Astrocyte (in vitro differentiated cells and primary cell): Measurements from ENCODE around the gene HPRT1. TPM values are rescaled to one million over a fixed set of nuclear protein-coding genes. Genes with fewer than 3 reads are reported as not detected.

ENCODE experiments used
- DNase-seq: peaks from one replicate; pipeline ENCODE4 v3.0.0-alpha.2; 2010; ENCODE audit warnings: low read depth
- FAIRE-seq: peaks from 2 replicates; lab custom pipeline; 2011; peaks lifted over from hg19 to GRCh38; lab: Jason Lieb, UNC
- H2AFZ ChIP-seq: 2 replicates; pipeline ENCODE4 v1.6.0; 2012; ENCODE audit warnings: low read depth, low read length, inconsistent platforms
- H3K27ac ChIP-seq: 2 replicates; pipeline ENCODE4 v1.5.1; 2011; ENCODE audit warnings: low read depth, low read length, inconsistent platforms
- H3K27me3 ChIP-seq: 2 replicates; pipeline ENCODE4 v1.6.0; 2011; ENCODE audit warnings: low read length, inconsistent platforms; ENCODE audit not compliant: insufficient read depth
- H3K36me3 ChIP-seq: 2 replicates; pipeline ENCODE4 v1.5.1; 2011; ENCODE audit warnings: low read length, inconsistent platforms; ENCODE audit not compliant: insufficient read depth
- H3K4me1 ChIP-seq: 2 replicates; pipeline ENCODE4 v1.5.1; 2011; ENCODE audit warnings: low read length, inconsistent platforms; ENCODE audit not compliant: insufficient read depth
- H3K4me2 ChIP-seq: 2 replicates; pipeline ENCODE4 v1.6.0; 2012; ENCODE audit warnings: low read length, inconsistent platforms
- H3K4me3 ChIP-seq: 2 replicates; pipeline ENCODE4 v1.5.1; 2011; ENCODE audit warnings: low read depth, mild to moderate bottlenecking, low read length, inconsistent platforms; ENCODE audit not compliant: insufficient read depth
- H3K79me2 ChIP-seq: 2 replicates; pipeline ENCODE4 v1.6.0; 2012; ENCODE audit warnings: mild to moderate bottlenecking, low read length, inconsistent platforms; ENCODE audit not compliant: insufficient read depth
- H3K9ac ChIP-seq: 2 replicates; pipeline ENCODE4 v1.6.0; 2012; ENCODE audit warnings: mild to moderate bottlenecking, low read length, inconsistent platforms
- H3K9me3 ChIP-seq: 2 replicates; pipeline ENCODE4 v1.5.1; 2012; ENCODE audit warnings: low read depth, mild to moderate bottlenecking, low read length, inconsistent platforms; ENCODE audit not compliant: insufficient read depth
- H4K20me1 ChIP-seq: 2 replicates; pipeline ENCODE4 v1.6.0; 2012; ENCODE audit warnings: low read length, inconsistent platforms; ENCODE audit not compliant: insufficient read depth
- H3K27ac Mint-ChIP-seq: one replicate; pipeline ENCODE4 v1.8.0; 2021; ENCODE audit warnings: mild to moderate bottlenecking, mixed read lengths; ENCODE audit not compliant: unreplicated experiment
- H3K27me3 Mint-ChIP-seq: one replicate; pipeline ENCODE4 v1.8.0; 2021; ENCODE audit warnings: low read depth, mixed read lengths; ENCODE audit not compliant: unreplicated experiment
- H3K36me3 Mint-ChIP-seq: one replicate; pipeline ENCODE4 v1.8.0; 2021; ENCODE audit warnings: low read depth, mixed read lengths; ENCODE audit not compliant: unreplicated experiment
- H3K4me1 Mint-ChIP-seq: one replicate; pipeline ENCODE4 v1.8.0; 2021; ENCODE audit warnings: low read depth, mixed read lengths; ENCODE audit not compliant: unreplicated experiment
- H3K4me3 Mint-ChIP-seq: one replicate; pipeline ENCODE4 v1.8.0; 2021; ENCODE audit warnings: mild to moderate bottlenecking, moderate library complexity, mixed read lengths; ENCODE audit not compliant: unreplicated experiment
- H3K9me3 Mint-ChIP-seq: one replicate; pipeline ENCODE4 v1.8.0; 2021; ENCODE audit warnings: mild to moderate bottlenecking, mixed read lengths; ENCODE audit not compliant: unreplicated experiment
- CTCF ChIP-seq: IDR thresholded peaks from 2 replicates; pipeline ENCODE4 v1.5.1; 2011; ENCODE audit warnings: low read depth, mild to moderate bottlenecking, inconsistent platforms, low read length, moderate library complexity; ENCODE audit not compliant: insufficient read depth
- EZH2 ChIP-seq: IDR thresholded peaks from 2 replicates; pipeline ENCODE4 v1.6.1; 2012; ENCODE audit warnings: mild to moderate bottlenecking, low read length, inconsistent platforms; ENCODE audit not compliant: insufficient read depth
- total RNA-seq: library from RNA; stranded (reverse); gene quantifications from 2 replicates; pipeline ENCODE4 v1.2.1, GENCODE V29; 2021

Gene HPRT1
- total RNA-seq, 1 donor from 2014 or later, result 20.2 TPM

- H3K4me3 ChIP-seq, result no peak overlapping the region
- FAIRE-seq (no peak), DNase-seq (no peak)
- no peak overlapping the region for H3K9ac ChIP-seq
- H3K4me1 ChIP-seq, result peaks cover 8% of the 10 kb centered on the region
- H3K4me2 ChIP-seq, result no peak overlapping the region
- no peak overlapping the region for H3K27ac Mint-ChIP-seq
- no peaks in the 10 kb centered on the region for H3K9me3 Mint-ChIP-seq
- H4K20me1 ChIP-seq, result no peaks in the 10 kb centered on the region
- H3K9me3 ChIP-seq, result no peaks in the 10 kb centered on the region
- no peaks in the 10 kb centered on the region for H3K36me3 Mint-ChIP-seq
- no peaks in the 10 kb centered on the region for H3K27me3 ChIP-seq
- no peak overlapping the region for H3K27ac ChIP-seq
- H2AFZ ChIP-seq, result no peak overlapping the region
- TF ChIP-seq EZH2, result no peak
- TF ChIP-seq CTCF, result no peak
- no peaks in the 10 kb centered on the region for H3K36me3 ChIP-seq
- no peak overlapping the region for H3K4me3 Mint-ChIP-seq
- peaks cover 12% of the 10 kb centered on the region for H3K4me1 Mint-ChIP-seq
- H3K79me2 ChIP-seq, result no peaks in the 10 kb centered on the region
- H3K27me3 Mint-ChIP-seq, result peaks cover 4% of the 10 kb centered on the region
Observed at GRCh38 chrX:134529481-134529880, 69.5 kb downstream of the HPRT1 start.

GRCh38 chrX:134530845-134531244, 70.9 kb downstream of the HPRT1 start:
- no peaks in the 10 kb centered on the region for H3K36me3 ChIP-seq
- no peak for FAIRE-seq
- no peaks in the 10 kb centered on the region for H3K27me3 ChIP-seq
- peaks cover 5% of the 10 kb centered on the region for H3K4me1 ChIP-seq
- H3K4me2 ChIP-seq, result no peak overlapping the region
- no peaks in the 10 kb centered on the region for H3K9me3 Mint-ChIP-seq
- H4K20me1 ChIP-seq, result no peaks in the 10 kb centered on the region
- H3K4me3 Mint-ChIP-seq, result no peak overlapping the region
- H3K27ac ChIP-seq, result no peak overlapping the region
- no peak overlapping the region for H3K27ac Mint-ChIP-seq
- H2AFZ ChIP-seq, result no peak overlapping the region
- H3K36me3 Mint-ChIP-seq, result no peaks in the 10 kb centered on the region
- DNase-seq, result no peak
- H3K9me3 ChIP-seq, result no peaks in the 10 kb centered on the region
- H3K4me1 Mint-ChIP-seq, result peaks cover 12% of the 10 kb centered on the region
- H3K9ac ChIP-seq, result no peak overlapping the region
- TF ChIP-seq CTCF (no peak), EZH2 (no peak)
- peaks cover 7% of the 10 kb centered on the region for H3K27me3 Mint-ChIP-seq
- H3K4me3 ChIP-seq, result no peak overlapping the region
- no peaks in the 10 kb centered on the region for H3K79me2 ChIP-seq

- no peaks in the 10 kb centered on the region for H3K36me3 Mint-ChIP-seq
- peak; percentile 43 for FAIRE-seq
- DNase-seq, result no peak
- no peak overlapping the region for H3K4me2 ChIP-seq
- H3K9me3 ChIP-seq, result no peaks in the 10 kb centered on the region
- H3K4me3 Mint-ChIP-seq, result no peak overlapping the region
- H3K9me3 Mint-ChIP-seq, result no peaks in the 10 kb centered on the region
- no peaks in the 10 kb centered on the region for H4K20me1 ChIP-seq
- H3K27ac Mint-ChIP-seq, result no peak overlapping the region
- peaks cover 10% of the 10 kb centered on the region for H3K4me1 Mint-ChIP-seq
- TF ChIP-seq EZH2 (no peak), CTCF (no peak)
- peaks cover 11% of the 10 kb centered on the region for H3K4me1 ChIP-seq
- no peak overlapping the region for H2AFZ ChIP-seq
- H3K27me3 ChIP-seq, result no peaks in the 10 kb centered on the region
- no peak overlapping the region for H3K9ac ChIP-seq
- peaks cover 7% of the 10 kb centered on the region for H3K27me3 Mint-ChIP-seq
- H3K4me3 ChIP-seq, result no peak overlapping the region
- no peaks in the 10 kb centered on the region for H3K36me3 ChIP-seq
- no peaks in the 10 kb centered on the region for H3K79me2 ChIP-seq
- H3K27ac ChIP-seq, result no peak overlapping the region
Observed at GRCh38 chrX:134533352-134533751, 73.4 kb downstream of the HPRT1 start.
